Transverse colon (tissue), 4 donors: Measurements from ENCODE around the gene ZNF341. TPM values are rescaled to one million over a fixed set of nuclear protein-coding genes. Genes with fewer than 3 reads are reported as not detected.

Experiments used
- DNase-seq: peaks from one replicate; pipeline ENCODE4 v3.0.0-alpha.2; 2019
- H3K27ac ChIP-seq, 4 donors: fragments of 200-600 bp; sonication (generic); 2 replicates each; pipeline ENCODE4 v1.5.1; 2016 to 2018; ENCODE audit warnings: inconsistent platforms in 4 of 4
- H3K27me3 ChIP-seq: fragments of 200-600 bp; sonication (generic); 2 replicates; pipeline ENCODE4 v1.5.1; 2017; ENCODE audit warnings: inconsistent platforms
- H3K36me3 ChIP-seq, 4 donors: fragments of 200-600 bp; sonication (generic); 2 replicates each; pipeline ENCODE4 v1.5.1; 2017 to 2019; ENCODE audit warnings: inconsistent platforms in 4 of 4
- H3K4me1 ChIP-seq, 4 donors: fragments of 200-600 bp; sonication (generic); 2 replicates each; pipeline ENCODE4 v1.5.1; 2017 to 2020; ENCODE audit warnings: inconsistent platforms in 4 of 4
- H3K4me3 ChIP-seq, 4 donors: fragments of 200-600 bp; sonication (generic); 1 replicate in 1 of 4; 2 replicates in 3 of 4; pipeline versions ENCODE4 v1.5.1 to v1.6.1; 2017 to 2019; ENCODE audit warnings: inconsistent platforms in 4 of 4
- H3K9me3 ChIP-seq, 2 donors: fragments of 200-600 bp; sonication (generic); 2 replicates each; pipeline ENCODE4 v1.5.1; 2017 to 2019; ENCODE audit warnings: inconsistent platforms in 2 of 2
- EP300 ChIP-seq: sonication (generic); formaldehyde crosslinking; IDR thresholded peaks from one replicate; pipeline ENCODE4 v1.6.1; 2017; ENCODE audit warnings: antibody characterized with exemption, low read depth
- POLR2A ChIP-seq: fragments of 450-650 bp; IDR thresholded peaks from one replicate; pipeline ENCODE4 v1.6.1; 2016; ENCODE audit warnings: antibody characterized with exemption, mild to moderate bottlenecking, moderate library complexity
- POLR2AphosphoS5 ChIP-seq, 3 donors: sonication (generic); formaldehyde crosslinking; IDR thresholded peaks; one replicate each; pipeline ENCODE4 v1.6.1; 2016; ENCODE audit warnings: antibody characterized with exemption in 3 of 3
- WGBS, 2 donors: methylation state at CpG; one replicate each; pipeline ENCODE4 v1.1.5; 2018; ENCODE audit warnings: low coverage in 1 of 2; 5-methylcytosine and 5-hydroxymethylcytosine counted together
- in situ Hi-C, 4 donors: fragments of 200-750 bp; cut with MboI; loops; one replicate each; pipeline versions ENCODE4 v1.15.0 to v1.15.1; 2017; ENCODE audit warnings: low sequenced_read_pairs in 3 of 4, low pct_ligation_motif_present in 1 of 4, low pct_unique_long_range_greater_than_20kb in 1 of 4
- intact Hi-C: fragments of 100-400 bp; cut with DNase I; formaldehyde crosslinking; loops from one replicate; pipeline ENCODE4 v1.15.1; 2023; ENCODE audit warnings: low total_unique reads
- total RNA-seq, 4 donors: library from RNA; depleted of rRNA; stranded (reverse); fragments of >200 nt; gene quantifications; one replicate each; pipeline ENCODE4 v1.1.0, GENCODE V29; 2016
- TF ChIP-seq, protein P1 (sequence below), 5 experiments: fragments of 200-600 bp in 3 of 5; fragments of 450-650 bp in 2 of 5; sonication (generic) in 3 of 5; IDR thresholded peaks; 1 replicate in 2 of 5; 2 replicates in 3 of 5; pipeline ENCODE4 v1.5.1; 2016 to 2017; ENCODE audit warnings: antibody characterized with exemption in 5 of 5, inconsistent platforms in 3 of 5, mild to moderate bottlenecking in 2 of 5, moderate library complexity in 1 of 5

The ZNF341 gene
- total RNA-seq, 4 donors from 2014 or later = 3.8 to 7.2 (median 7.1) TPM

DNA sequence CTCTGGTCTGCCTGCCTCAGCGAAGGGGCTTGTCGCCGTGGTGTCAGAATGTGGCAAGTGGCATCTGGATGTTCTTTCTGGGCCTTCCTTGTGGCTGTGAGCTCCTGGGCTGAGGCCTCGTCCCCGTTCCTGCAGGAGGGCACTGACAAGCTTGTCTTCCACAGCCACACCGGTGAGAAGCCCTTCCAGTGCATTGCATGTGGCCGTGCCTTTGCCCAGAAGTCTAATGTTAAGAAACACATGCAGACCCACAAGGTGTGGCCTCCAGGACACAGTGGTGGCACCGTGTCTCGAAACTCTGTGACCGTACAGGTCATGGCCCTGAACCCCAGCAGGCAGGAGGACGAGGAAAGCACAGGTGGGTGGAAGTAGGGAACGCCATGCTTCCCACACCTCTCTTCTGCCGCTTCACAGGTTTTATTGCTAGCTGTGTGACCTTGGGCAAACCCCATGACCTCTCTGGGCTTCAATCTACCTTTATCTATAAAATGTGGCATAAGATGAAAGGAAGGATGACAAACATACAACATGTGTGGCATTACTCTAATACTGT, 30.0 kb downstream of the ZNF341 start:
- Histone ChIP-seq H3K4me1 (no peaks in the 10 kb centered on the region), H3K9me3 (peaks cover 0 to 9% of the 10 kb centered on the region in 2 donors), H3K27ac (no peak overlapping the region), H3K36me3 (peaks cover 0 to 11% (median 2%) of the 10 kb centered on the region in 4 donors), H3K4me3 (no peak overlapping the region), H3K27me3 (no peaks in the 10 kb centered on the region)
- in situ Hi-C loops = no loop called here
- WGBS, 2 donors = 88 to 96% methylated on average over 4 to 10 of the region's 13 CpGs
- TF ChIP-seq, protein P1, sequence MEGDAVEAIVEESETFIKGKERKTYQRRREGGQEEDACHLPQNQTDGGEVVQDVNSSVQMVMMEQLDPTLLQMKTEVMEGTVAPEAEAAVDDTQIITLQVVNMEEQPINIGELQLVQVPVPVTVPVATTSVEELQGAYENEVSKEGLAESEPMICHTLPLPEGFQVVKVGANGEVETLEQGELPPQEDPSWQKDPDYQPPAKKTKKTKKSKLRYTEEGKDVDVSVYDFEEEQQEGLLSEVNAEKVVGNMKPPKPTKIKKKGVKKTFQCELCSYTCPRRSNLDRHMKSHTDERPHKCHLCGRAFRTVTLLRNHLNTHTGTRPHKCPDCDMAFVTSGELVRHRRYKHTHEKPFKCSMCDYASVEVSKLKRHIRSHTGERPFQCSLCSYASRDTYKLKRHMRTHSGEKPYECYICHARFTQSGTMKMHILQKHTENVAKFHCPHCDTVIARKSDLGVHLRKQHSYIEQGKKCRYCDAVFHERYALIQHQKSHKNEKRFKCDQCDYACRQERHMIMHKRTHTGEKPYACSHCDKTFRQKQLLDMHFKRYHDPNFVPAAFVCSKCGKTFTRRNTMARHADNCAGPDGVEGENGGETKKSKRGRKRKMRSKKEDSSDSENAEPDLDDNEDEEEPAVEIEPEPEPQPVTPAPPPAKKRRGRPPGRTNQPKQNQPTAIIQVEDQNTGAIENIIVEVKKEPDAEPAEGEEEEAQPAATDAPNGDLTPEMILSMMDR (IDR thresholded peaks at IDR 0.05) = no peak
- TF ChIP-seq EP300 = no peak
- no peak for TF ChIP-seq POLR2AphosphoS5 (IDR thresholded peaks at IDR 0.05)
- TF ChIP-seq POLR2A = no peak
- intact Hi-C loops = no loop called here
- DNase-seq = no peak

DNA sequence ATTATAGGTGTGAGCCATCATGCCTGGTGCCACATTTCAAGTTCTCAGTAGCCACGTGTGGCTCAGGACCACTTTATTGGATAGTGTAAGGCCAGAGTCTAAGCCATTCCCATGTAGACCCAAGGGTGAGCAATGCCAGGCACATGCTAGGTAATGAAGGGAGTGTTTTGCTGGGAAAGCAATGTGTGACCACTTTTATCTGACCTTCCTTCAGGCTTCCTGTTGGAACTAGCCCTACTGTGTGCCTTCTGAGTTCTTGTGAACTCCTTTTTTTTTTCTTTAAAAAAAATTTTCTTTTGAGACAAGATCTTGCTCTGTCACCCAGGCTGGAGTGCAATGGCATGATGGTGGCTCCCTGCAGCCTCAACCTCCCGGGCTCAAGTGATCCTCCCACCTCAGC, 33.3 kb downstream of the ZNF341 start:
- intact Hi-C loops (no loop called here), in situ Hi-C loops (no loop called here)
- peaks cover 0 to 4% (median 2%) of the 10 kb centered on the region in 4 donors for H3K36me3 ChIP-seq
- 92% methylated on average over 2 of the region's 2 CpGs; no CpG with 5 or more reads in 1 of the 2 donors for WGBS, 2 donors
- no peaks in the 10 kb centered on the region for H3K9me3 ChIP-seq
- no peak overlapping the region for H3K4me3 ChIP-seq
- no peak overlapping the region for H3K27ac ChIP-seq
- no peaks in the 10 kb centered on the region for H3K27me3 ChIP-seq
- no peak for TF ChIP-seq POLR2A
- no peak for TF ChIP-seq EP300
- TF ChIP-seq, protein P1 (IDR thresholded peaks at IDR 0.05) = no peak
- TF ChIP-seq POLR2AphosphoS5 (IDR thresholded peaks at IDR 0.05) = no peak
- no peak for DNase-seq
- no peaks in the 10 kb centered on the region for H3K4me1 ChIP-seq

DNA sequence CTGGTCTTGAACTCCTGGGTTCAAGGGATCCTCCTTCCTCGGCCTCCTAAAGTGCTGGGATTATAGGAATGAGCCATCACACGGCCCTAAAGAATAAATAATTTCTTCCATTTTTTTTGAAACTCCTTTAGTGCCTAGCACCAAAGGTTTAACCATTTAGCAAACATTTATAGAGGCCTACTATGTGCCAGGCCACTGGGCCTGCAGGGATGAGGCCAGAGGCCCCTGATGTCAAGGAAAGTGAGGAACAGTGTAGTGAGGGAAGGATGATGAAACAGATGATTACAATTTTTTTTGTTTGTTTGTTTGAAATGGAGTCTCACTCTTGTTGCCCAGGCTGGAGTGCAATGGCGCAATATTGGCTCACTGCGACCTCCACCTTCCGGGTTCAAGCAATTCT, 33.8 kb downstream of the ZNF341 start:
- Histone ChIP-seq H3K4me1 (no peaks in the 10 kb centered on the region), H3K9me3 (no peaks in the 10 kb centered on the region), H3K27ac (no peak overlapping the region), H3K27me3 (no peaks in the 10 kb centered on the region), H3K4me3 (no peak overlapping the region), H3K36me3 (peaks cover 0 to 4% (median 2%) of the 10 kb centered on the region in 4 donors)
- no peak for DNase-seq
- 89 to 90% methylated on average over 3 to 5 of the region's 5 CpGs for WGBS, 2 donors
- in situ Hi-C loops = no loop called here
- TF ChIP-seq, protein P1 (IDR thresholded peaks at IDR 0.05) = no peak
- no peak for TF ChIP-seq POLR2A
- TF ChIP-seq EP300 = no peak
- no peak for TF ChIP-seq POLR2AphosphoS5 (IDR thresholded peaks at IDR 0.05)
- intact Hi-C loops = no loop called here

DNA sequence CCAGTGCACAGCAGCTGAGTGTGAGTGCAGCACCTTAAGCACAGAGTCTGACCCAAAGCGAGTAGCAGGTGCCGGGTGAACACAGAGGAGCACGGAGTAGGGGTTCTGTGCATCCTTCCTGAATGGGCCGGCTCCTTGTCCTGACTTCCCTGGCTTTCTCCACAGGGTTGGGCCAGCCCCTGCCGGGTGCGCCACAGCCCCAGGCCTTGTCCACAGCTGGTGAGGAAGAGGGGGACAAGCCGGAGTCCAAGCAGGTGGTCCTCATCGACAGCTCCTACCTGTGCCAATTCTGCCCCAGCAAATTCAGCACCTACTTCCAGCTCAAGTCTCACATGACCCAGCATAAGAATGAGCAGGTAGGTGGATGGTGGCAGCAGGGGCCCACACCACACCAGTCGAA, 34.9 kb downstream of the ZNF341 start:
- intact Hi-C loops = no loop called here
- H3K9me3 ChIP-seq = no peaks in the 10 kb centered on the region
- TF ChIP-seq, protein P1 (IDR thresholded peaks at IDR 0.05) = no peak
- TF ChIP-seq POLR2A = no peak
- no peak for TF ChIP-seq EP300
- TF ChIP-seq POLR2AphosphoS5 (IDR thresholded peaks at IDR 0.05) = no peak

More for the DNA sequence above, 34.9 kb downstream of the ZNF341 start:
- H3K4me3 ChIP-seq = no peak overlapping the region
- H3K27me3 ChIP-seq = no peaks in the 10 kb centered on the region
- in situ Hi-C loops = no loop called here
- H3K36me3 ChIP-seq = peaks cover 0 to 4% (median 2%) of the 10 kb centered on the region in 4 donors
- 93 to 100% methylated on average over 1 to 9 of the region's 9 CpGs for WGBS, 2 donors
- H3K4me1 ChIP-seq = no peaks in the 10 kb centered on the region
- no peak overlapping the region for H3K27ac ChIP-seq
- no peak for DNase-seq
